ENCODE data around the gene D2HGDH. TPM values are rescaled to one million over a fixed set of nuclear protein-coding genes. Genes with fewer than 3 reads are reported as not detected.

D2HGDH gene
- total and polyA plus RNA-seq, 9 of the 15 experiments (the other 6 are each of a cell fraction or from before 2014, with no cell fraction given) = 0.39 to 30.8 (median 10.3) TPM

GRCh38 chr2:241734467-241735208 is at the start of gene D2HGDH (continued):
- TF ChIP-seq ARID4B (CRISPR knock-in tag; IDR thresholded peaks at IDR 0.05) (peak; percentile 31; the same call in 1 of the 2 replicates), MTA3 (IDR thresholded peaks at IDR 0.05; ENCODE audit: borderline replicate concordance) (peak; percentile 59; the same call in 1 of the 2 replicates), ZNF217 (CRISPR knock-in tag; IDR thresholded peaks at IDR 0.05) (no peak), RNF2 (IDR thresholded peaks at IDR 0.05) (no peak), TEAD1 (CRISPR knock-in tag; IDR thresholded peaks at IDR 0.05) (peak in 1 of 2 experiments; percentile 15; a peak in 2 of 4 replicates), ZNF668 (CRISPR knock-in tag; IDR thresholded peaks at IDR 0.05) (no peak), PHF8 (IDR thresholded peaks at IDR 0.05; ENCODE audit: borderline replicate concordance, low read length) (peak; percentile 85; the same call in 1 of the 2 replicates), MCM3 (IDR thresholded peaks at IDR 0.05) (no peak), MAFF (IDR thresholded peaks at IDR 0.05; ENCODE audit: low read length) (no peak), E2F6 (IDR thresholded peaks at IDR 0.05; ENCODE audit: borderline replicate concordance in 1 of 2, extremely low read depth in 1 of 2, insufficient read depth in 1 of 2, insufficient read length in 1 of 2, low read depth in 1 of 2, low read length in 1 of 2, poor library complexity in 1 of 2, severe bottlenecking in 1 of 2) (peak; percentile 40 to 49), MNT (conservative IDR thresholded peaks at IDR 0.05) (peak in 1 of 2 experiments; percentile 63; a peak in 1 of 4 replicates), RAD21 (CRISPR knock-in tag; conservative IDR thresholded peaks at IDR 0.05 in 1 of 2, IDR thresholded peaks at IDR 0.05 in 1 of 2) (no peak), BRF1 (IDR thresholded peaks at IDR 0.05; ENCODE audit: borderline replicate concordance, extremely low read depth, insufficient read length) (no peak), GATAD2A (IDR thresholded peaks at IDR 0.05) (peak; percentile 94)
- TF ChIP-seq, protein P1, sequence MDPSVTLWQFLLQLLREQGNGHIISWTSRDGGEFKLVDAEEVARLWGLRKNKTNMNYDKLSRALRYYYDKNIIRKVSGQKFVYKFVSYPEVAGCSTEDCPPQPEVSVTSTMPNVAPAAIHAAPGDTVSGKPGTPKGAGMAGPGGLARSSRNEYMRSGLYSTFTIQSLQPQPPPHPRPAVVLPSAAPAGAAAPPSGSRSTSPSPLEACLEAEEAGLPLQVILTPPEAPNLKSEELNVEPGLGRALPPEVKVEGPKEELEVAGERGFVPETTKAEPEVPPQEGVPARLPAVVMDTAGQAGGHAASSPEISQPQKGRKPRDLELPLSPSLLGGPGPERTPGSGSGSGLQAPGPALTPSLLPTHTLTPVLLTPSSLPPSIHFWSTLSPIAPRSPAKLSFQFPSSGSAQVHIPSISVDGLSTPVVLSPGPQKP (CRISPR knock-in tag; IDR thresholded peaks at IDR 0.05) = no peak
